Measurements from ENCODE around the gene MBNL2. TPM values are rescaled to one million over a fixed set of nuclear protein-coding genes. Genes with fewer than 3 reads are reported as not detected.

The MBNL2 gene
- total RNA-seq, 1 experiment from 2014 or later: 0.17 TPM

DNA sequence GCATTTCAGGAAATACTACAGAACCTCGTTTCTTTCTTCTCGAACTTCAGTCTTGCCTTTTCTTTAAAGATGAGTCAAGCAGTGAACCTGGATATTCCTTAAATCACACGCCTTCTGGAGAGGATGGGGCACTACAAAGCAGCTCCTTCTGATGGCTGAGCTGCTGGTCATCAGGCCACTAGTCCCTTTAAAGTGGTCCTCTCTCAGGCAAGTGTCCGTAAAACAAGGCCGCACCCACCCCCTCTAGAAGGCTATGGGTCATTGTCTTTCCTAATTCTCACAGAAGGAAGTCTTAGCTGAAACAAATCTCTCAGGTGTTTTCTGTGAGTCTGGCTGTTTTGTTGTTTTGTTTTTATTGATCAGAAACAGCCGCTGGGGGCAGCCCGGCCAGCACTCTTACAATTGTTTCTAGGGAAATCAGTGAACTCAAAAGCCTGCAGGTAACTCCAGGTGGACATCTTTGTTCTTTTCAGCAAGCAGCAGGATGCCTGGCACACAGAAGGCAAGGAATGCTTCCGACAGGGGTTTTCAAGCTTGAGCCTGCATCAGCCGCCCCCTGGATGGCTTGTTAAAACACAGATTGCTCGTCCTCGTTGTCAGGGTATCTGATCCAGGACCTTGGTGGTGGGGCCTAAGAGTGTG, 45.4 kb downstream of the MBNL2 start:
- H3K4me3 Mint-ChIP-seq: peak overlapping the region; percentile 33 to 72; a peak in 4 of 5 replicates
- TF ChIP-seq, protein P1, sequence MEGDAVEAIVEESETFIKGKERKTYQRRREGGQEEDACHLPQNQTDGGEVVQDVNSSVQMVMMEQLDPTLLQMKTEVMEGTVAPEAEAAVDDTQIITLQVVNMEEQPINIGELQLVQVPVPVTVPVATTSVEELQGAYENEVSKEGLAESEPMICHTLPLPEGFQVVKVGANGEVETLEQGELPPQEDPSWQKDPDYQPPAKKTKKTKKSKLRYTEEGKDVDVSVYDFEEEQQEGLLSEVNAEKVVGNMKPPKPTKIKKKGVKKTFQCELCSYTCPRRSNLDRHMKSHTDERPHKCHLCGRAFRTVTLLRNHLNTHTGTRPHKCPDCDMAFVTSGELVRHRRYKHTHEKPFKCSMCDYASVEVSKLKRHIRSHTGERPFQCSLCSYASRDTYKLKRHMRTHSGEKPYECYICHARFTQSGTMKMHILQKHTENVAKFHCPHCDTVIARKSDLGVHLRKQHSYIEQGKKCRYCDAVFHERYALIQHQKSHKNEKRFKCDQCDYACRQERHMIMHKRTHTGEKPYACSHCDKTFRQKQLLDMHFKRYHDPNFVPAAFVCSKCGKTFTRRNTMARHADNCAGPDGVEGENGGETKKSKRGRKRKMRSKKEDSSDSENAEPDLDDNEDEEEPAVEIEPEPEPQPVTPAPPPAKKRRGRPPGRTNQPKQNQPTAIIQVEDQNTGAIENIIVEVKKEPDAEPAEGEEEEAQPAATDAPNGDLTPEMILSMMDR (conservative IDR thresholded peaks at IDR 0.05): peak; percentile 50
- Histone ChIP-seq H3K14ac (ENCODE audit: insufficient read depth, low read length) (0 out of 2 replicates have a peak overlapping the region, but pooled peaks have one; percentile 42), H2BK15ac (ENCODE audit: low read depth, low read length) (no peak overlapping the region), H2AFZ (ENCODE audit: low read length) (no peak overlapping the region), H4K5ac (ENCODE audit: insufficient read length, low read depth, low read length) (no peak overlapping the region), H2AK5ac (ENCODE audit: insufficient read length, low read length) (no peak overlapping the region), H4K91ac (ENCODE audit: insufficient read length, low read depth, low read length) (no peak overlapping the region), H3K27ac (ENCODE audit: insufficient read length, low read depth, low read length) (peak overlapping the region; percentile 86), H3K4me2 (ENCODE audit: insufficient read depth, insufficient read length, low read length) (no peak overlapping the region), H3K79me1 (ENCODE audit: insufficient read depth, low read depth, low read length, poor library complexity, severe bottlenecking) (no peaks in the 10 kb centered on the region), H3K9me3 (ENCODE audit: control insufficient read depth, low read depth, low read length) (no peaks in the 10 kb centered on the region), H3K79me2 (ENCODE audit: insufficient read depth, low read length) (no peaks in the 10 kb centered on the region), H2BK12ac (ENCODE audit: insufficient read length, low read depth, low read length) (no peak overlapping the region), H3K9ac (ENCODE audit: extremely low read depth, insufficient read length, low read length) (no peak overlapping the region), H3K4me1 (ENCODE audit: insufficient read depth, low read length) (peaks cover 9% of the 10 kb centered on the region; the same call in 1 of the 2 replicates), H3K27me3 (ENCODE audit: insufficient read depth, low read length) (no peaks in the 10 kb centered on the region), H4K8ac (replicated peaks; ENCODE audit: insufficient read length, low read depth, low read length) (no peak overlapping the region), H3K4ac (ENCODE audit: low read depth, low read length) (no peak overlapping the region), H3K56ac (ENCODE audit: insufficient read length, low read depth, low read length) (no peak overlapping the region), H2BK20ac (ENCODE audit: low read depth, low read length, poor library complexity, severe bottlenecking) (no peak overlapping the region), H3K18ac (ENCODE audit: insufficient read length, low read depth, low read length) (peak overlapping the region; percentile 34), H2BK5ac (ENCODE audit: insufficient read length, low read length) (no peak overlapping the region), H4K20me1 (ENCODE audit: control insufficient read depth, insufficient read depth, insufficient read length) (no peaks in the 10 kb centered on the region), H3K23me2 (ENCODE audit: insufficient read length, low read depth, low read length, poor library complexity, severe bottlenecking) (no peaks in the 10 kb centered on the region), H2BK120ac (ENCODE audit: low read depth, low read length, poor library complexity, severe bottlenecking) (no peak overlapping the region), H3T11ph (ENCODE audit: low read length) (no peak overlapping the region), H3K23ac (ENCODE audit: insufficient read length, low read depth, low read length) (no peak overlapping the region)
- DNase-seq: peak; percentile 79
- no peaks in the 10 kb centered on the region for H3K9me3 Mint-ChIP-seq
- peaks cover 3% of the 10 kb centered on the region for H3K27me3 Mint-ChIP-seq (ENCODE audit: low read depth)
- WGBS (ENCODE audit: extremely low coverage, insufficient read length, low lambda C conversion rate): no CpG with 5 or more reads among the region's 11 CpGs
- H3K4me1 Mint-ChIP-seq: peaks cover 40 to 43% of the 10 kb centered on the region in 2 experiments
- peak overlapping the region; percentile 94 to 100 (median 97) for H3K27ac Mint-ChIP-seq
- no peaks in the 10 kb centered on the region for H3K36me3 Mint-ChIP-seq (ENCODE audit: insufficient read depth in 1 of 3, low read depth in 3 of 3)

Data from H9 (cell line).